Keratinocyte (primary cell): Measurements from ENCODE around the gene IL7R. TPM values are rescaled to one million over a fixed set of nuclear protein-coding genes. Genes with fewer than 3 reads are reported as not detected.

Experiments used
- DNase-seq: peaks from one replicate; pipeline ENCODE4 v3.0.0-alpha.2; 2011; ENCODE audit warnings: low read depth, missing footprints, low spot score
- FAIRE-seq: peaks from 2 replicates; lab custom pipeline; 2011; peaks lifted over from hg19 to GRCh38; lab: Jason Lieb, UNC
- H2AFZ ChIP-seq: 2 replicates; pipeline ENCODE4 v1.6.0; 2012; ENCODE audit warnings: low read length, control low read depth, inconsistent platforms; ENCODE audit not compliant: control insufficient read depth
- H3K27ac ChIP-seq: 2 replicates; pipeline ENCODE4 v1.5.1; 2011; ENCODE audit warnings: low read length; ENCODE audit not compliant: control insufficient read depth, insufficient read depth
- H3K27me3 ChIP-seq: 3 replicates; pipeline ENCODE4 v1.6.0; 2011; ENCODE audit warnings: low read length; ENCODE audit not compliant: control insufficient read depth, insufficient read depth; ENCODE audit errors: extremely low read depth
- H3K36me3 ChIP-seq, 2 experiments: 2 replicates in 1 of 2; 3 replicates in 1 of 2; pipeline ENCODE4 v1.5.1; 2011; ENCODE audit warnings: low read length in 2 of 2, mild to moderate bottlenecking in 1 of 2; ENCODE audit not compliant: control insufficient read depth in 2 of 2, insufficient read depth in 2 of 2; ENCODE audit errors: extremely low read depth in 1 of 2
- H3K4me1 ChIP-seq: 3 replicates; pipeline ENCODE4 v1.5.1; 2011; ENCODE audit warnings: low read length; ENCODE audit not compliant: control insufficient read depth, insufficient read depth; ENCODE audit errors: extremely low read depth
- H3K4me2 ChIP-seq: 3 replicates; pipeline ENCODE4 v1.6.0; 2011; ENCODE audit warnings: low read depth, low read length; ENCODE audit not compliant: control insufficient read depth, insufficient read depth; ENCODE audit errors: extremely low read depth
- H3K4me3 ChIP-seq, 3 experiments: fragments of 200-600 bp in 1 of 3; sonication (generic) in 1 of 3; 2 replicates in 2 of 3; 3 replicates in 1 of 3; pipeline ENCODE4 v1.5.1; 2011 to 2016; ENCODE audit warnings: low read length in 3 of 3, mild to moderate bottlenecking in 3 of 3, control low read depth in 2 of 3, inconsistent platforms in 1 of 3, low read depth in 1 of 3, mixed read lengths in 1 of 3, mixed run types in 1 of 3, moderate library complexity in 1 of 3; ENCODE audit not compliant: control insufficient read depth in 2 of 3, insufficient read depth in 2 of 3; ENCODE audit errors: extremely low read depth in 1 of 3
- H3K79me2 ChIP-seq: 2 replicates; pipeline ENCODE4 v1.6.0; 2012; ENCODE audit warnings: low read length; ENCODE audit not compliant: control insufficient read depth, insufficient read depth
- H3K9ac ChIP-seq: 3 replicates; pipeline ENCODE4 v1.6.0; 2011; ENCODE audit warnings: low read length; ENCODE audit not compliant: control insufficient read depth, insufficient read depth; ENCODE audit errors: extremely low read depth
- H3K9me1 ChIP-seq: 3 replicates; pipeline ENCODE4 v1.6.0; 2011; ENCODE audit warnings: low read length; ENCODE audit not compliant: control insufficient read depth, insufficient read depth; ENCODE audit errors: extremely low read depth
- H3K9me3 ChIP-seq: 2 replicates; pipeline ENCODE4 v1.5.1; 2012; ENCODE audit warnings: low read depth, low read length; ENCODE audit not compliant: control insufficient read depth
- H4K20me1 ChIP-seq: 3 replicates; pipeline ENCODE4 v1.6.0; 2011; ENCODE audit warnings: low read length; ENCODE audit not compliant: control insufficient read depth, insufficient read depth; ENCODE audit errors: extremely low read depth
- EZH2 ChIP-seq: IDR thresholded peaks from one replicate; pipeline ENCODE4 v1.6.1; 2012; ENCODE audit warnings: inconsistent platforms, mild to moderate bottlenecking, low read length, moderate library complexity
- dilution Hi-C: fragments of 300-500 bp; cut with MboI; formaldehyde crosslinking; loops from one replicate; pipeline ENCODE4 v1.7.0; 2020; ENCODE audit warnings: low sequenced_read_pairs; ENCODE audit not compliant: extremely low pct_ligation_motif_present
- polyA plus RNA-seq, 5 experiments: library from polyadenylated mRNA; depleted of rRNA in 3 of 5; stranded (reverse) in 3 of 5; stranded (forward) in 1 of 5; unstranded in 1 of 5; fragments of >200 nt; gene quantifications; 1 replicate in 1 of 5; 2 replicates in 3 of 5; 3 replicates in 1 of 5; pipeline versions ENCODE4 v1.2.1 to v1.2.3, GENCODE V29; 2011 to 2012; ENCODE audit warnings: missing spikeins in 2 of 5, low read depth in 1 of 5, low replicate concordance in 1 of 5
- TF ChIP-seq, protein P1 (sequence below), 3 experiments: IDR thresholded peaks in 1 of 3; conservative IDR thresholded peaks in 1 of 3; optimal IDR thresholded peaks in 1 of 3; 2 replicates in 2 of 3; 3 replicates in 1 of 3; pipeline versions ENCODE3 to v1.5.1; 2011; ENCODE audit warnings: low read length in 3 of 3, mild to moderate bottlenecking in 3 of 3, moderate library complexity in 2 of 3, control low read depth in 1 of 3, inconsistent platforms in 1 of 3; ENCODE audit not compliant: insufficient read depth in 2 of 3; ENCODE audit errors: extremely low read depth in 1 of 3

Gene IL7R
- polyA plus RNA-seq, 1 donor (not counting 4 experiments of a cell fraction or from before 2014, with no cell fraction given): 4.7 TPM

DNA sequence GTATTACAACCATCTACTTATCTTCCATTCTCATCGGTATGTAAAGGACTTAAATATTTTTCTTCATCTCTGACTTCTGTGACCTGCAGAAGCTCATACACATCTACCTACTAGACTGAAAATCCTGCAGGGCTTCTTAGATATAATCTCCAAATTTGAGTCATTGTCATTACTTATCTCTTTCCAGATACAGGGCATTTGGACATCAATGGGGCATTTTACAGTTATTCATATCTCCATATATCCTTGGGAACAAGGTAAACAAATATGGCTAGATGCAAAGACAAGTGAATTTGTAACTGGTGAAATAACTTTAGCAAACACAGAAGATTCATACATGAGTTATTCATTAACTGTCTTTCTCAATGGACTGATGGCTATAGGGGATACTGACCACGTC lies 37.7 kb upstream of the IL7R start:
- no peak overlapping the region for H2AFZ ChIP-seq
- FAIRE-seq: no peak
- dilution Hi-C loops: no loop called here
- no peaks in the 10 kb centered on the region for H3K36me3 ChIP-seq
- no peaks in the 10 kb centered on the region for H4K20me1 ChIP-seq
- no peak overlapping the region for H3K4me3 ChIP-seq
- H3K9ac ChIP-seq: no peak overlapping the region
- no peaks in the 10 kb centered on the region for H3K9me1 ChIP-seq
- H3K79me2 ChIP-seq: no peaks in the 10 kb centered on the region
- H3K27me3 ChIP-seq: peaks cover 6% of the 10 kb centered on the region
- no peaks in the 10 kb centered on the region for H3K4me1 ChIP-seq
- no peaks in the 10 kb centered on the region for H3K9me3 ChIP-seq
- DNase-seq: no peak
- H3K27ac ChIP-seq: no peak overlapping the region
- H3K4me2 ChIP-seq: no peak overlapping the region
- no peak for TF ChIP-seq EZH2
- TF ChIP-seq, protein P1, sequence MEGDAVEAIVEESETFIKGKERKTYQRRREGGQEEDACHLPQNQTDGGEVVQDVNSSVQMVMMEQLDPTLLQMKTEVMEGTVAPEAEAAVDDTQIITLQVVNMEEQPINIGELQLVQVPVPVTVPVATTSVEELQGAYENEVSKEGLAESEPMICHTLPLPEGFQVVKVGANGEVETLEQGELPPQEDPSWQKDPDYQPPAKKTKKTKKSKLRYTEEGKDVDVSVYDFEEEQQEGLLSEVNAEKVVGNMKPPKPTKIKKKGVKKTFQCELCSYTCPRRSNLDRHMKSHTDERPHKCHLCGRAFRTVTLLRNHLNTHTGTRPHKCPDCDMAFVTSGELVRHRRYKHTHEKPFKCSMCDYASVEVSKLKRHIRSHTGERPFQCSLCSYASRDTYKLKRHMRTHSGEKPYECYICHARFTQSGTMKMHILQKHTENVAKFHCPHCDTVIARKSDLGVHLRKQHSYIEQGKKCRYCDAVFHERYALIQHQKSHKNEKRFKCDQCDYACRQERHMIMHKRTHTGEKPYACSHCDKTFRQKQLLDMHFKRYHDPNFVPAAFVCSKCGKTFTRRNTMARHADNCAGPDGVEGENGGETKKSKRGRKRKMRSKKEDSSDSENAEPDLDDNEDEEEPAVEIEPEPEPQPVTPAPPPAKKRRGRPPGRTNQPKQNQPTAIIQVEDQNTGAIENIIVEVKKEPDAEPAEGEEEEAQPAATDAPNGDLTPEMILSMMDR (optimal IDR thresholded peaks at IDR 0.05 in 1 of 3, IDR thresholded peaks at IDR 0.05 in 1 of 3, conservative IDR thresholded peaks at IDR 0.05 in 1 of 3; ENCODE audit: extremely low read depth in 1 of 3, insufficient read depth in 2 of 3, low read length in 3 of 3): no peak

DNA sequence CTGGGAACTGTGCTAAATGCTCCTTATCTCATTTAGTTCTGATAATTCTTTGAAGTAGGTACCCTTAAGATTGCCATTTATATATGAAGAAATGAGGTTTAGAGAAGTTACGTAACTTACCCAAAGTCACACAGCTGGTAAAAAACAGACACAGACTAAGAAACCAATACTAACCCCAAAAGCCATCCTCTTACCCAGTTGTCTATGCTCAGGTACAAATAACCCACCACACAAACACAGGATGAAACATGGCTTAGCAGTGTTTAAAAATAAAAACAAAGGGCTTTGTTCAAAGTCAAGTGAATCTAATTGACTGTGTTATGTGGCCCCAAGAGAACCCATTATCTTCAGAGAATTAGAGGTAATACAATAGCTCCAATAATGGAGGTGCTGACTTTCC lies 37.0 kb upstream of the IL7R start:
- Histone ChIP-seq H3K9ac (no peak overlapping the region), H3K4me2 (no peak overlapping the region), H2AFZ (no peak overlapping the region), H3K9me3 (no peaks in the 10 kb centered on the region), H3K36me3 (no peaks in the 10 kb centered on the region), H3K27me3 (peaks cover 6% of the 10 kb centered on the region), H3K79me2 (no peaks in the 10 kb centered on the region), H3K4me1 (no peaks in the 10 kb centered on the region), H4K20me1 (no peaks in the 10 kb centered on the region), H3K4me3 (no peak overlapping the region), H3K9me1 (no peaks in the 10 kb centered on the region), H3K27ac (no peak overlapping the region)
- DNase-seq (no peak), FAIRE-seq (no peak)
- TF ChIP-seq EZH2: no peak
- TF ChIP-seq, protein P1 (optimal IDR thresholded peaks at IDR 0.05 in 1 of 3, IDR thresholded peaks at IDR 0.05 in 1 of 3, conservative IDR thresholded peaks at IDR 0.05 in 1 of 3; ENCODE audit: extremely low read depth in 1 of 3, insufficient read depth in 2 of 3, low read length in 3 of 3): no peak
- dilution Hi-C loops: no loop called here
